SJCRH30 (cell line): ENCODE results near the gene SRGAP2C. TPM values are rescaled to one million over a fixed set of nuclear protein-coding genes. Genes with fewer than 3 reads are reported as not detected.
"Not testable (repeated sequence)": the region's sequence is repeated elsewhere in the genome, so short reads cannot be mapped to it uniquely, and the experiment has no call there.

ENCODE experiments used
- DNase-seq, 2 experiments: peaks; one replicate each; pipeline ENCODE4 v3.0.0-alpha.2; 2015 to 2020
- H3K27ac ChIP-seq: fragments of 250-450 bp; sonication (Bioruptor Pico); 2 replicates; pipeline ENCODE4 v1.5.1; 2020; ENCODE audit warnings: mild to moderate bottlenecking, moderate library complexity
- H3K27me3 ChIP-seq: fragments of 250-450 bp; sonication (Bioruptor Pico); 2 replicates; pipeline ENCODE4 v1.5.1; 2020; ENCODE audit warnings: mild to moderate bottlenecking, moderate library complexity
- H3K36me3 ChIP-seq: fragments of 250-450 bp; sonication (Bioruptor Pico); 2 replicates; pipeline ENCODE4 v1.5.1; 2020; ENCODE audit warnings: mild to moderate bottlenecking, moderate library complexity
- H3K4me1 ChIP-seq: fragments of 250-450 bp; sonication (Bioruptor Pico); 2 replicates; pipeline ENCODE4 v1.5.1; 2020; ENCODE audit warnings: mild to moderate bottlenecking, moderate library complexity
- H3K4me3 ChIP-seq: fragments of 250-450 bp; sonication (Bioruptor Pico); 2 replicates; pipeline ENCODE4 v1.5.1; 2020; ENCODE audit warnings: mild to moderate bottlenecking, moderate library complexity
- H3K9me3 ChIP-seq: fragments of 250-450 bp; sonication (Bioruptor Pico); replicated peaks from 2 replicates; pipeline ENCODE4 v1.5.1; 2020; ENCODE audit warnings: mild to moderate bottlenecking, moderate library complexity
- total RNA-seq: library from RNA; depleted of rRNA; stranded (reverse); fragments of >200 nt; shearing (Covaris generic); gene quantifications from 2 replicates; pipeline ENCODE4 v1.2.3, GENCODE V29; 2014; rRNA removed

Gene SRGAP2C
- total RNA-seq: 21.0 and 21.6 TPM in 2 replicates

GRCh38 chr1:121184290-121185127 is at the start of gene SRGAP2C, which contains the start of gene FAM72B:
SRGAP2C (plus strand) TSS chr1:121184975; CDS start chr1:121187447, 2,472 bp downstream.
FAM72B (minus strand) TSS chr1:121184340; CDS start chr1:121183489, 851 bp downstream.
- H3K4me1 ChIP-seq, H3K9me3 ChIP-seq, H3K36me3 ChIP-seq, H3K27me3 ChIP-seq: not testable (repeated sequence)
- DNase-seq: peak; percentile 98 to 99
- H3K27ac ChIP-seq: peak within 1 kb of the TSS; percentile 71
- H3K4me3 ChIP-seq: peak within 1 kb of the TSS; percentile 72

GRCh38 chr1:121140393-121140792 is 44.4 kb upstream of the SRGAP2C start:
- H3K9me3 ChIP-seq, H3K27ac ChIP-seq, H3K36me3 ChIP-seq, H3K4me3 ChIP-seq, H3K27me3 ChIP-seq, H3K4me1 ChIP-seq, DNase-seq: not testable (repeated sequence)

GRCh38 chr1:121148489-121149190 is 36.1 kb upstream of the SRGAP2C start:
- H3K9me3 ChIP-seq, H3K36me3 ChIP-seq, H3K4me3 ChIP-seq, H3K4me1 ChIP-seq, H3K27ac ChIP-seq, H3K27me3 ChIP-seq, DNase-seq: not testable (repeated sequence)

- H3K4me1 ChIP-seq, H3K36me3 ChIP-seq: not testable (repeated sequence)
These were observed 33.5 kb upstream of the SRGAP2C start for GRCh38 chr1:121151294-121151693.

GRCh38 chr1:121152788-121153187 is 32.0 kb upstream of the SRGAP2C start:
- H3K27ac ChIP-seq, H3K4me1 ChIP-seq, H3K4me3 ChIP-seq, H3K36me3 ChIP-seq, H3K27me3 ChIP-seq, DNase-seq, H3K9me3 ChIP-seq: not testable (repeated sequence)

More at GRCh38 chr1:121151294-121151693, 33.5 kb upstream of the SRGAP2C start:
- H3K27me3 ChIP-seq, H3K9me3 ChIP-seq, H3K4me3 ChIP-seq, DNase-seq, H3K27ac ChIP-seq: not testable (repeated sequence)

- not testable (repeated sequence) for H3K36me3 ChIP-seq
These were observed 30.0 kb upstream of the SRGAP2C start for GRCh38 chr1:121154811-121155210.

GRCh38 chr1:121155671-121156358 is 29.0 kb upstream of the SRGAP2C start:
- DNase-seq: peak; percentile 2 to 13
- H3K27ac ChIP-seq, H3K27me3 ChIP-seq, H3K36me3 ChIP-seq, H3K4me1 ChIP-seq, H3K4me3 ChIP-seq, H3K9me3 ChIP-seq: not testable (repeated sequence)

More at GRCh38 chr1:121154811-121155210, 30.0 kb upstream of the SRGAP2C start:
- H3K4me3 ChIP-seq, H3K27ac ChIP-seq, H3K9me3 ChIP-seq, H3K27me3 ChIP-seq, H3K4me1 ChIP-seq, DNase-seq: not testable (repeated sequence)

GRCh38 chr1:121156958-121157603 is 27.7 kb upstream of the SRGAP2C start:
- DNase-seq, H3K27ac ChIP-seq, H3K27me3 ChIP-seq, H3K4me3 ChIP-seq, H3K36me3 ChIP-seq, H3K9me3 ChIP-seq, H3K4me1 ChIP-seq: not testable (repeated sequence)

- DNase-seq, H3K9me3 ChIP-seq: not testable (repeated sequence)
These were observed 27.2 kb upstream of the SRGAP2C start for GRCh38 chr1:121157609-121158008.

GRCh38 chr1:121160118-121160517 is 24.7 kb upstream of the SRGAP2C start:
- not testable (repeated sequence) for H3K4me3 ChIP-seq, H3K9me3 ChIP-seq, H3K4me1 ChIP-seq, H3K36me3 ChIP-seq, H3K27ac ChIP-seq, DNase-seq, H3K27me3 ChIP-seq

More at GRCh38 chr1:121157609-121158008, 27.2 kb upstream of the SRGAP2C start:
- H3K27ac ChIP-seq, H3K4me1 ChIP-seq, H3K4me3 ChIP-seq, H3K27me3 ChIP-seq, H3K36me3 ChIP-seq: not testable (repeated sequence)

GRCh38 chr1:121161199-121161901 is 23.4 kb upstream of the SRGAP2C start:
- not testable (repeated sequence) for DNase-seq, H3K36me3 ChIP-seq, H3K27me3 ChIP-seq, H3K4me1 ChIP-seq, H3K9me3 ChIP-seq, H3K4me3 ChIP-seq, H3K27ac ChIP-seq

- H3K9me3 ChIP-seq, H3K27me3 ChIP-seq, H3K4me1 ChIP-seq, H3K4me3 ChIP-seq, H3K27ac ChIP-seq, H3K36me3 ChIP-seq, DNase-seq: not testable (repeated sequence)
These were observed 20.7 kb upstream of the SRGAP2C start for GRCh38 chr1:121163850-121164757.

GRCh38 chr1:121165296-121165695 is 19.5 kb upstream of the SRGAP2C start:
- not testable (repeated sequence) for H3K36me3 ChIP-seq, DNase-seq, H3K4me1 ChIP-seq, H3K4me3 ChIP-seq, H3K27ac ChIP-seq, H3K27me3 ChIP-seq, H3K9me3 ChIP-seq
